ENCODE measurements around the gene RNF121.

GRCh38 chr11:71929491-71929890 lies 645 bp downstream of the RNF121 start:
- TF ChIP-seq, protein P1, sequence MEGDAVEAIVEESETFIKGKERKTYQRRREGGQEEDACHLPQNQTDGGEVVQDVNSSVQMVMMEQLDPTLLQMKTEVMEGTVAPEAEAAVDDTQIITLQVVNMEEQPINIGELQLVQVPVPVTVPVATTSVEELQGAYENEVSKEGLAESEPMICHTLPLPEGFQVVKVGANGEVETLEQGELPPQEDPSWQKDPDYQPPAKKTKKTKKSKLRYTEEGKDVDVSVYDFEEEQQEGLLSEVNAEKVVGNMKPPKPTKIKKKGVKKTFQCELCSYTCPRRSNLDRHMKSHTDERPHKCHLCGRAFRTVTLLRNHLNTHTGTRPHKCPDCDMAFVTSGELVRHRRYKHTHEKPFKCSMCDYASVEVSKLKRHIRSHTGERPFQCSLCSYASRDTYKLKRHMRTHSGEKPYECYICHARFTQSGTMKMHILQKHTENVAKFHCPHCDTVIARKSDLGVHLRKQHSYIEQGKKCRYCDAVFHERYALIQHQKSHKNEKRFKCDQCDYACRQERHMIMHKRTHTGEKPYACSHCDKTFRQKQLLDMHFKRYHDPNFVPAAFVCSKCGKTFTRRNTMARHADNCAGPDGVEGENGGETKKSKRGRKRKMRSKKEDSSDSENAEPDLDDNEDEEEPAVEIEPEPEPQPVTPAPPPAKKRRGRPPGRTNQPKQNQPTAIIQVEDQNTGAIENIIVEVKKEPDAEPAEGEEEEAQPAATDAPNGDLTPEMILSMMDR (conservative IDR thresholded peaks at IDR 0.05; ENCODE audit: low read length), result no peak
- no peak for TF ChIP-seq EZH2phosphoT487 (IDR thresholded peaks at IDR 0.05; ENCODE audit: borderline replicate concordance, low read depth, low read length)
